K562 (cell line): Measurements from ENCODE around the gene GTF2A2. TPM values are rescaled to one million over a fixed set of nuclear protein-coding genes. Genes with fewer than 3 reads are reported as not detected.

Experiments
- BCLAF1 ChIP-seq, 2 experiments: fragments of 450-650 bp in 1 of 2; IDR thresholded peaks; 2 replicates each; pipeline ENCODE4 v1.6.1; 2011 to 2017; ENCODE audit warnings: low read depth in 2 of 2, antibody characterized with exemption in 1 of 2, borderline replicate concordance in 1 of 2, low read length in 1 of 2, mild to moderate bottlenecking in 1 of 2, mixed read lengths in 1 of 2; ENCODE audit not compliant: control insufficient read depth in 1 of 2
- DIDO1 ChIP-seq: fragments of 450-650 bp; IDR thresholded peaks from 2 replicates; pipeline ENCODE4 v1.6.1; 2016; ENCODE audit warnings: low read depth, missing biosample characterization, missing genetic modification characterization
- E2F4 ChIP-seq: sonication (generic); formaldehyde crosslinking; IDR thresholded peaks from 2 replicates; pipeline ENCODE4 v1.8.0; 2022; ENCODE audit warnings: mild to moderate bottlenecking, low read depth, missing genetic modification reagents
- E2F5 ChIP-seq: sonication (generic); formaldehyde crosslinking; IDR thresholded peaks from 2 replicates; pipeline ENCODE4 v1.8.0; 2022; ENCODE audit warnings: mild to moderate bottlenecking, missing genetic modification reagents
- ESRRA ChIP-seq: fragments of 450-650 bp; IDR thresholded peaks from 2 replicates; pipeline ENCODE4 v1.6.1; 2014; ENCODE audit warnings: low read depth, mild to moderate bottlenecking, moderate library complexity, borderline replicate concordance
- HMGN3 ChIP-seq: IDR thresholded peaks from 2 replicates; pipeline ENCODE4 v1.6.1; 2011; ENCODE audit warnings: borderline replicate concordance, low read depth, mild to moderate bottlenecking, mixed read lengths, low read length; ENCODE audit not compliant: insufficient read length; ENCODE audit errors: extremely low read depth
- ID3 ChIP-seq, 2 experiments: fragments of 250-450 bp in 1 of 2; fragments of 450-650 bp in 1 of 2; sonication (Bioruptor Pico) in 1 of 2; IDR thresholded peaks; 2 replicates each; pipeline versions ENCODE4 v1.6.1 to v1.8.0; 2016 to 2021; ENCODE audit warnings: mild to moderate bottlenecking in 2 of 2, moderate library complexity in 2 of 2, missing compliant biosample characterization in 1 of 2, missing genetic modification characterization in 1 of 2
- IRF2 ChIP-seq: sonication (generic); formaldehyde crosslinking; IDR thresholded peaks from 2 replicates; pipeline ENCODE4 v1.8.1; 2022; ENCODE audit warnings: mild to moderate bottlenecking, missing genetic modification reagents
- MTF1 ChIP-seq: fragments of 250-450 bp; sonication (Bioruptor Pico); IDR thresholded peaks from 2 replicates; pipeline ENCODE4 v1.9.0; 2021; ENCODE audit warnings: moderate library complexity, mild to moderate bottlenecking, inconsistent platforms, borderline replicate concordance
- MYC ChIP-seq, 2 experiments: fragments of 250-450 bp in 1 of 2; sonication (Bioruptor Pico) in 1 of 2; IDR thresholded peaks; 2 replicates each; pipeline versions ENCODE4 v1.5.1 to v1.6.1; 2012 to 2021; ENCODE audit warnings: low read depth in 2 of 2, borderline replicate concordance in 1 of 2, improper control_type of control experiment in 1 of 2, low read length in 1 of 2, mild to moderate bottlenecking in 1 of 2, moderate library complexity in 1 of 2
- RBBP5 ChIP-seq: fragments of 200-600 bp; sonication (generic); IDR thresholded peaks from 2 replicates; pipeline ENCODE4 v1.6.1; 2012; ENCODE audit warnings: borderline replicate concordance, mild to moderate bottlenecking, low read length, control low read depth, inconsistent platforms; ENCODE audit not compliant: insufficient read depth, poor library complexity, severe bottlenecking
- SAP30 ChIP-seq: fragments of 200-600 bp; sonication (generic); IDR thresholded peaks from 2 replicates; pipeline ENCODE4 v1.6.1; 2012; ENCODE audit warnings: borderline replicate concordance, low read depth, mild to moderate bottlenecking, moderate library complexity, low read length, control low read depth, inconsistent platforms; ENCODE audit not compliant: insufficient read depth, poor library complexity, severe bottlenecking
- THRAP3 ChIP-seq: fragments of 450-650 bp; IDR thresholded peaks from 2 replicates; pipeline ENCODE4 v1.6.1; 2016; ENCODE audit warnings: mild to moderate bottlenecking, inconsistent platforms, borderline replicate concordance
- ZKSCAN8 ChIP-seq: fragments of 200-800 bp; sonication (Bioruptor generic); IDR thresholded peaks from 2 replicates; pipeline ENCODE4 v1.6.1; 2016; ENCODE audit warnings: missing genetic modification characterization, missing compliant biosample characterization
- ZNF57 ChIP-seq: fragments of 450-650 bp; formaldehyde crosslinking; IDR thresholded peaks from 2 replicates; pipeline ENCODE4 v1.4.0; 2020; ENCODE audit warnings: mild to moderate bottlenecking, moderate library complexity
- ZNF764 ChIP-seq: fragments of 250-450 bp; sonication (Bioruptor Pico); IDR thresholded peaks from 2 replicates; pipeline ENCODE4 v1.4.0; 2020; ENCODE audit warnings: low read depth, mild to moderate bottlenecking, moderate library complexity
- polyA plus RNA-seq, 8 experiments: library from polyadenylated mRNA; depleted of rRNA in 4 of 8; stranded (reverse) in 5 of 8; unstranded in 3 of 8; fragments of >200 nt; fragmentation: Nextera tagmentation in 2 of 8; fragmentation: Illumina TruSeq in 1 of 8; extraction: Ambion mirVana in 2 of 8; extraction: Trizol in 1 of 8; gene quantifications; 2 replicates each; pipeline versions ENCODE4 v1.2.1 to v1.2.3, GENCODE V29; 2011 to 2014; ENCODE audit warnings: inconsistent platforms in 1 of 8, missing spikeins in 1 of 8
- total RNA-seq, 7 experiments: library from RNA; depleted of rRNA in 6 of 7; stranded (reverse); fragments of >200 nt in 6 of 7; fragmentation: Illumina TruSeq in 2 of 7; extraction: Trizol in 2 of 7; gene quantifications; 2 replicates each; pipeline versions ENCODE4 v1.2.1 to v1.2.3, GENCODE V29; 2011 to 2021; ENCODE audit warnings: low replicate concordance in 1 of 7

Gene GTF2A2
- total and polyA plus RNA-seq, 9 of the 15 experiments (the other 6 are each of a cell fraction or from before 2014, with no cell fraction given): 128 to 656 (median 172) TPM

GRCh38 chr15:59688782-59689625, 31.7 kb upstream of the GTF2A2 start, which contains the start of gene BNIP2 (continued):
- TF ChIP-seq SAP30 (peak; percentile 35), ZNF764 (no peak), RBBP5 (peak; percentile 98), E2F5 (CRISPR knock-in tag) (no peak), MYC (IDR thresholded peaks at IDR 0.05; ENCODE audit: low read depth, low read length) (peak; percentile 71; the same call in 1 of the 2 replicates), MYC (CRISPR knock-in tag; IDR thresholded peaks at IDR 0.05; ENCODE audit: borderline replicate concordance, low read depth) (peak; percentile 53; the same call in 1 of the 2 replicates), ZNF57 (CRISPR knock-in tag) (0 out of 2 replicates have a peak, but pooled peaks have one; percentile 50), DIDO1 (peak; percentile 78; the same call in 1 of the 2 replicates), ESRRA (peak; percentile 37; the same call in 1 of the 2 replicates), ZKSCAN8 (no peak), IRF2 (no peak), E2F4 (CRISPR knock-in tag) (peak; percentile 44; the same call in 1 of the 2 replicates), HMGN3 (peak; percentile 55), THRAP3 (no peak), ID3 (CRISPR knock-in tag; IDR thresholded peaks at IDR 0.05) (no peak), ID3 (tag; IDR thresholded peaks at IDR 0.05) (0 out of 2 replicates have a peak, but pooled peaks have one; percentile 30), BCLAF1 (IDR thresholded peaks at IDR 0.05; ENCODE audit: borderline replicate concordance in 1 of 2, control insufficient read depth in 1 of 2, low read depth in 2 of 2, low read length in 1 of 2) (no peak), MTF1 (no peak)
